HepG2 (cell line): ENCODE results near the gene CUL5. TPM values are rescaled to one million over a fixed set of nuclear protein-coding genes. Genes with fewer than 3 reads are reported as not detected.

ENCODE experiments used
- ATF7-NPFF ChIP-seq: sonication (generic); formaldehyde crosslinking; IDR thresholded peaks from 2 replicates; pipeline ENCODE4 v1.8.1; 2023; ENCODE audit warnings: mild to moderate bottlenecking, low read depth, missing genetic modification reagents, moderate library complexity
- FOXC1 ChIP-seq: sonication (generic); formaldehyde crosslinking; IDR thresholded peaks from 2 replicates; pipeline ENCODE4 v1.8.0; 2022; ENCODE audit warnings: mild to moderate bottlenecking, missing genetic modification reagents, borderline replicate concordance
- KDM3A ChIP-seq: IDR thresholded peaks from 2 replicates; pipeline ENCODE4 v1.6.1; 2018; ENCODE audit warnings: low read depth, missing compliant biosample characterization
- MXD4 ChIP-seq: IDR thresholded peaks from 2 replicates; pipeline ENCODE4 v1.6.1; 2016; ENCODE audit warnings: mild to moderate bottlenecking, missing biosample characterization, missing genetic modification reagents
- NCOA1 ChIP-seq: sonication (generic); formaldehyde crosslinking; IDR thresholded peaks from 2 replicates; pipeline ENCODE4 v1.9.0; 2021; ENCODE audit warnings: missing genetic modification reagents
- PAX8 ChIP-seq: sonication (generic); formaldehyde crosslinking; IDR thresholded peaks from 2 replicates; pipeline ENCODE4 v1.8.0; 2022; ENCODE audit warnings: mild to moderate bottlenecking, missing genetic modification reagents, borderline replicate concordance
- POLR2G ChIP-seq: fragments of 200-400 bp; formaldehyde crosslinking; IDR thresholded peaks from 2 replicates; pipeline ENCODE4 v1.6.1; 2018; ENCODE audit warnings: mild to moderate bottlenecking, low read depth, low read length, moderate library complexity
- RAD21 ChIP-seq: fragments of 450-650 bp; formaldehyde crosslinking; IDR thresholded peaks from 2 replicates; pipeline ENCODE4 v1.5.0; 2020; ENCODE audit warnings: mild to moderate bottlenecking
- SIN3A ChIP-seq: IDR thresholded peaks from 2 replicates; pipeline ENCODE4 v1.6.1; 2011; ENCODE audit warnings: low read depth, mild to moderate bottlenecking, control low read depth, low read length, borderline replicate concordance
- TGIF2 ChIP-seq: IDR thresholded peaks from 2 replicates; pipeline ENCODE4 v1.6.1; 2016; ENCODE audit warnings: control low read depth, missing compliant biosample characterization
- ZMYM3 ChIP-seq: sonication (generic); formaldehyde crosslinking; IDR thresholded peaks from 2 replicates; pipeline ENCODE4 v1.5.1; 2020; ENCODE audit warnings: mild to moderate bottlenecking, missing genetic modification reagents
- ZNF451 ChIP-seq: sonication (generic); formaldehyde crosslinking; IDR thresholded peaks from 2 replicates; pipeline ENCODE4 v1.5.0; 2020; ENCODE audit warnings: mild to moderate bottlenecking, missing genetic modification reagents
- ZNF543 ChIP-seq: sonication (generic); formaldehyde crosslinking; IDR thresholded peaks from 2 replicates; pipeline ENCODE4 v1.4.0; 2020; ENCODE audit warnings: mild to moderate bottlenecking, missing genetic modification reagents
- ZNF564 ChIP-seq: sonication (generic); formaldehyde crosslinking; IDR thresholded peaks from 2 replicates; pipeline ENCODE4 v1.8.1; 2023; ENCODE audit warnings: mild to moderate bottlenecking, missing genetic modification reagents
- ZNF709 ChIP-seq: sonication (generic); formaldehyde crosslinking; IDR thresholded peaks from 2 replicates; pipeline ENCODE4 v1.5.0; 2020; ENCODE audit warnings: mild to moderate bottlenecking, missing genetic modification reagents
- ZNF790 ChIP-seq: sonication (generic); formaldehyde crosslinking; IDR thresholded peaks from 2 replicates; pipeline ENCODE4 v1.8.0; 2022; ENCODE audit warnings: missing genetic modification reagents, mild to moderate bottlenecking, borderline replicate concordance
- polyA plus RNA-seq, 8 experiments: library from polyadenylated mRNA; depleted of rRNA in 3 of 8; stranded (reverse) in 7 of 8; unstranded in 1 of 8; fragments of >200 nt; fragmentation: Illumina TruSeq in 4 of 8; extraction: Trizol in 4 of 8; gene quantifications; 2 replicates each; pipeline versions ENCODE4 v1.2.1 to v1.2.3, GENCODE V29; 2011 to 2016; ENCODE audit warnings: low read depth in 4 of 8, missing spikeins in 1 of 8, mixed read lengths in 1 of 8; ENCODE audit not compliant: insufficient read depth in 1 of 8
- total RNA-seq, 5 experiments: library from RNA; depleted of rRNA; stranded (reverse); fragments of >200 nt; fragmentation: Illumina TruSeq; extraction: Trizol; gene quantifications; 2 replicates each; pipeline ENCODE4 v1.2.3, GENCODE V29; 2016; ENCODE audit warnings: low read depth in 1 of 5
- TF ChIP-seq, protein P1 (sequence below): sonication (generic); formaldehyde crosslinking; IDR thresholded peaks from 2 replicates; pipeline ENCODE4 v1.4.0; 2020; ENCODE audit warnings: missing genetic modification reagents
- TF ChIP-seq, protein P2 (sequence below), 2 experiments: fragments of 450-650 bp in 1 of 2; sonication (generic) in 1 of 2; formaldehyde crosslinking; IDR thresholded peaks; 2 replicates each; pipeline versions ENCODE4 v1.5.0 to v1.8.0; 2020 to 2022; ENCODE audit warnings: mild to moderate bottlenecking in 1 of 2, missing genetic modification reagents in 1 of 2
- TF ChIP-seq, protein P3 (sequence below): sonication (generic); formaldehyde crosslinking; IDR thresholded peaks from 2 replicates; pipeline ENCODE4 v1.8.0; 2022; ENCODE audit warnings: missing genetic modification reagents, mild to moderate bottlenecking, moderate library complexity, borderline replicate concordance
- TF ChIP-seq, protein P4 (sequence below): sonication (generic); formaldehyde crosslinking; conservative IDR thresholded peaks from 2 replicates; pipeline ENCODE4 v1.4.0; 2020; ENCODE audit warnings: missing genetic modification reagents
- TF ChIP-seq, protein P5 (sequence below): sonication (generic); formaldehyde crosslinking; IDR thresholded peaks from 2 replicates; pipeline ENCODE4 v1.4.0; 2020; ENCODE audit warnings: mild to moderate bottlenecking, missing genetic modification reagents
- TF ChIP-seq, protein P6 (sequence below): conservative IDR thresholded peaks from 2 replicates; pipeline ENCODE4 v1.6.1; 2018; ENCODE audit warnings: missing genetic modification reagents

Gene CUL5
- total and polyA plus RNA-seq, 2 of the 13 experiments (the other 11 are each of a cell fraction or from before 2014, with no cell fraction given) = 7.0 to 24.7 TPM

DNA sequence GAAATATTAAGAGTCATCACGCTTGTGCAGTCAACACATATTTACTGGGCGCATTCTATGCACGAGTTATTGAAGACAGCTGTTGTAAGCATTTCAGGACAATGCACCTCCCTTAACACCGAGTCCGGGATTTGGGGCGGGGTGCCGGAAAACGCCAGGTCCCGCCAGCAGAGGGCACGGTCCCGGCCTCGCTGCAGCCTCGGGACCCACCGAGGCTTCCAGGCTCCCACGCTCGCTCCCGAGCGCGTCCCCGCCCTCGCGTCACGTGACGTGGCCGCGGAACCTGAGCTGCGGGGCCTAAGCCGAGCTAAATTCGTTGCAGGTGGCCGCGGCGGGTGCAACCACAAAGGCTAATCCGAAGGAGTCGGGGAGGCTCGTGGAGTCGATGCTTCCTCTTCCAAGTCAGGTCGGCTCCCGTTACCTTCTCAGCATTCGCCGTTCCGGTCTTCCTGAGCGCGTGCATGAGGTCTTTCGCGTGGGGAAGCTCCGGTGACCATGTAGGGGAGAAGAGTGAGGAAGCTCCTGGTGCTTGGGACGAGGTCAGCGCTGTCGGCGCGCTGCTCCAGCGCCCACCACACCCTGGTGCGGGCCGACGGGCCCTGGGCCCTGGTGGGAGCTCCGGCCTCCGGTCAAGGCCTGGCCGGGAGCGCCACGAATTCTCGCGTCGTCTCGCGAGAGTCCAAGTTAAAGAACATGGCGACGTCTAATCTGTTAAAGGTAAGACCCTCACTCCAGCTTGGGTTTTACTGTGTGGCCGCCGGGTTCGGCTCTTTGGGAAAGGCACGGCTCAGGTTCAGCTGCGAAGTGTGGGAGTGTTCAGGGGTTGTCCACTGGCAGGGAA is at the start of gene CUL5 (continued):
- TF ChIP-seq, protein P1, sequence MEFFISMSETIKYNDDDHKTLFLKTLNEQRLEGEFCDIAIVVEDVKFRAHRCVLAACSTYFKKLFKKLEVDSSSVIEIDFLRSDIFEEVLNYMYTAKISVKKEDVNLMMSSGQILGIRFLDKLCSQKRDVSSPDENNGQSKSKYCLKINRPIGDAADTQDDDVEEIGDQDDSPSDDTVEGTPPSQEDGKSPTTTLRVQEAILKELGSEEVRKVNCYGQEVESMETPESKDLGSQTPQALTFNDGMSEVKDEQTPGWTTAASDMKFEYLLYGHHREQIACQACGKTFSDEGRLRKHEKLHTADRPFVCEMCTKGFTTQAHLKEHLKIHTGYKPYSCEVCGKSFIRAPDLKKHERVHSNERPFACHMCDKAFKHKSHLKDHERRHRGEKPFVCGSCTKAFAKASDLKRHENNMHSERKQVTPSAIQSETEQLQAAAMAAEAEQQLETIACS (CRISPR knock-in tag) = peak; percentile 100
- TF ChIP-seq TGIF2 (CRISPR knock-in tag) = peak; percentile 88
- peak; percentile 98 for TF ChIP-seq POLR2G
- TF ChIP-seq, protein P2, sequence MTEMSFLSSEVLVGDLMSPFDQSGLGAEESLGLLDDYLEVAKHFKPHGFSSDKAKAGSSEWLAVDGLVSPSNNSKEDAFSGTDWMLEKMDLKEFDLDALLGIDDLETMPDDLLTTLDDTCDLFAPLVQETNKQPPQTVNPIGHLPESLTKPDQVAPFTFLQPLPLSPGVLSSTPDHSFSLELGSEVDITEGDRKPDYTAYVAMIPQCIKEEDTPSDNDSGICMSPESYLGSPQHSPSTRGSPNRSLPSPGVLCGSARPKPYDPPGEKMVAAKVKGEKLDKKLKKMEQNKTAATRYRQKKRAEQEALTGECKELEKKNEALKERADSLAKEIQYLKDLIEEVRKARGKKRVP (CRISPR knock-in tag; IDR thresholded peaks at IDR 0.05) = peak in 1 of 2 experiments; percentile 76; a peak in 2 of 4 replicates
- TF ChIP-seq KDM3A (CRISPR knock-in tag) = peak; percentile 66; the same call in 1 of the 2 replicates
- peak; percentile 11; the same call in 1 of the 2 replicates for TF ChIP-seq ZMYM3 (CRISPR knock-in tag)
- TF ChIP-seq, protein P3, sequence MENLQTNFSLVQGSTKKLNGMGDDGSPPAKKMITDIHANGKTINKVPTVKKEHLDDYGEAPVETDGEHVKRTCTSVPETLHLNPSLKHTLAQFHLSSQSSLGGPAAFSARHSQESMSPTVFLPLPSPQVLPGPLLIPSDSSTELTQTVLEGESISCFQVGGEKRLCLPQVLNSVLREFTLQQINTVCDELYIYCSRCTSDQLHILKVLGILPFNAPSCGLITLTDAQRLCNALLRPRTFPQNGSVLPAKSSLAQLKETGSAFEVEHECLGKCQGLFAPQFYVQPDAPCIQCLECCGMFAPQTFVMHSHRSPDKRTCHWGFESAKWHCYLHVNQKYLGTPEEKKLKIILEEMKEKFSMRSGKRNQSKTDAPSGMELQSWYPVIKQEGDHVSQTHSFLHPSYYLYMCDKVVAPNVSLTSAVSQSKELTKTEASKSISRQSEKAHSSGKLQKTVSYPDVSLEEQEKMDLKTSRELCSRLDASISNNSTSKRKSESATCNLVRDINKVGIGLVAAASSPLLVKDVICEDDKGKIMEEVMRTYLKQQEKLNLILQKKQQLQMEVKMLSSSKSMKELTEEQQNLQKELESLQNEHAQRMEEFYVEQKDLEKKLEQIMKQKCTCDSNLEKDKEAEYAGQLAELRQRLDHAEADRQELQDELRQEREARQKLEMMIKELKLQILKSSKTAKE = no peak
- TF ChIP-seq, protein P4, sequence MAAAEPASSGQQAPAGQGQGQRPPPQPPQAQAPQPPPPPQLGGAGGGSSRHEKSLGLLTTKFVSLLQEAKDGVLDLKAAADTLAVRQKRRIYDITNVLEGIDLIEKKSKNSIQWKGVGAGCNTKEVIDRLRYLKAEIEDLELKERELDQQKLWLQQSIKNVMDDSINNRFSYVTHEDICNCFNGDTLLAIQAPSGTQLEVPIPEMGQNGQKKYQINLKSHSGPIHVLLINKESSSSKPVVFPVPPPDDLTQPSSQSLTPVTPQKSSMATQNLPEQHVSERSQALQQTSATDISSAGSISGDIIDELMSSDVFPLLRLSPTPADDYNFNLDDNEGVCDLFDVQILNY (CRISPR knock-in tag) = 0 out of 2 replicates have a peak, but pooled peaks have one; percentile 45
- peak; percentile 18 for TF ChIP-seq ZNF543 (CRISPR knock-in tag)
- peak; percentile 63; the same call in 1 of the 2 replicates for TF ChIP-seq ZNF790 (CRISPR knock-in tag)
- TF ChIP-seq RAD21 (CRISPR knock-in tag) = peak; percentile 80
- peak; percentile 88; the same call in 1 of the 2 replicates for TF ChIP-seq NCOA1 (CRISPR knock-in tag)
- peak; percentile 43; the same call in 1 of the 2 replicates for TF ChIP-seq ATF7-NPFF (CRISPR knock-in tag)
- peak; percentile 91; the same call in 1 of the 2 replicates for TF ChIP-seq ZNF451
- peak; percentile 91 for TF ChIP-seq FOXC1 (CRISPR knock-in tag)
- TF ChIP-seq ZNF709 = peak; percentile 79; the same call in 1 of the 2 replicates
- TF ChIP-seq PAX8 (CRISPR knock-in tag) = peak; percentile 93; the same call in 1 of the 2 replicates
- TF ChIP-seq ZNF564 = peak; percentile 90
- no peak for TF ChIP-seq MXD4 (CRISPR knock-in tag)
- TF ChIP-seq, protein P5, sequence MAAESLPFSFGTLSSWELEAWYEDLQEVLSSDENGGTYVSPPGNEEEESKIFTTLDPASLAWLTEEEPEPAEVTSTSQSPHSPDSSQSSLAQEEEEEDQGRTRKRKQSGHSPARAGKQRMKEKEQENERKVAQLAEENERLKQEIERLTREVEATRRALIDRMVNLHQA (CRISPR knock-in tag) = 0 out of 2 replicates have a peak, but pooled peaks have one; percentile 72
- TF ChIP-seq, protein P6, sequence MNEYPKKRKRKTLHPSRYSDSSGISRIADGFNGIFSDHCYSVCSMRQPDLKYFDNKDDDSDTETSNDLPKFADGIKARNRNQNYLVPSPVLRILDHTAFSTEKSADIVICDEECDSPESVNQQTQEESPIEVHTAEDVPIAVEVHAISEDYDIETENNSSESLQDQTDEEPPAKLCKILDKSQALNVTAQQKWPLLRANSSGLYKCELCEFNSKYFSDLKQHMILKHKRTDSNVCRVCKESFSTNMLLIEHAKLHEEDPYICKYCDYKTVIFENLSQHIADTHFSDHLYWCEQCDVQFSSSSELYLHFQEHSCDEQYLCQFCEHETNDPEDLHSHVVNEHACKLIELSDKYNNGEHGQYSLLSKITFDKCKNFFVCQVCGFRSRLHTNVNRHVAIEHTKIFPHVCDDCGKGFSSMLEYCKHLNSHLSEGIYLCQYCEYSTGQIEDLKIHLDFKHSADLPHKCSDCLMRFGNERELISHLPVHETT = no peak; the same call in 1 of the 2 replicates
- TF ChIP-seq SIN3A = peak; percentile 55; the same call in 1 of the 2 replicates
